Skin epidermis (tissue), 12 donors: ENCODE data around the gene KLHDC2.
"Not testable (repeated sequence)": the region's sequence is repeated elsewhere in the genome, so short reads cannot be mapped to it uniquely, and the experiment has no call there.

Experiments
- H3K27ac ChIP-seq, 21 experiments: fragments of 200-600 bp; sonication (generic) in 11 of 21; one replicate each; pipeline ENCODE4 v1.5.0; 2020; ENCODE audit warnings: mild to moderate bottlenecking in 3 of 21, inconsistent platforms in 2 of 21, moderate library complexity in 2 of 21
- H3K4me3 ChIP-seq, 7 experiments: fragments of 200-600 bp; sonication (generic) in 2 of 7; one replicate each; pipeline ENCODE4 v1.5.0; 2020; ENCODE audit warnings: inconsistent platforms in 2 of 7, mild to moderate bottlenecking in 2 of 7, moderate library complexity in 1 of 7

The KLHDC2 gene

GRCh38 chr14:49767571-49768300 is at the start of gene KLHDC2:
KLHDC2 (plus strand) TSS chr14:49768153; CDS start chr14:49768469, 316 bp downstream.
- Histone ChIP-seq H3K4me3 (peak within 1 kb of the TSS; percentile 78 to 99 (median 86)), H3K27ac (peak within 1 kb of the TSS; percentile 77 to 99 (median 97))

- Histone ChIP-seq H3K27ac (no peak overlapping the region), H3K4me3 (no peak overlapping the region)
Observed at GRCh38 chr14:49720744-49721143, 47.2 kb upstream of the KLHDC2 start.

- not testable (repeated sequence) for H3K27ac ChIP-seq
Observed at GRCh38 chr14:49721733-49722435, 46.1 kb upstream of the KLHDC2 start.

GRCh38 chr14:49727171-49727570 is 40.8 kb upstream of the KLHDC2 start:
- no peak overlapping the region for H3K4me3 ChIP-seq
- H3K27ac ChIP-seq, result no peak overlapping the region

More at GRCh38 chr14:49721733-49722435, 46.1 kb upstream of the KLHDC2 start:
- not testable (repeated sequence) for H3K4me3 ChIP-seq

- Histone ChIP-seq H3K27ac (no peak overlapping the region), H3K4me3 (no peak overlapping the region)
Observed at GRCh38 chr14:49732896-49733295, 35.1 kb upstream of the KLHDC2 start.

GRCh38 chr14:49733836-49734235 is 34.1 kb upstream of the KLHDC2 start:
- no peak overlapping the region for H3K27ac ChIP-seq
- no peak overlapping the region for H3K4me3 ChIP-seq

- H3K4me3 ChIP-seq, result not testable (repeated sequence)
Observed at GRCh38 chr14:49735669-49736068, 32.3 kb upstream of the KLHDC2 start.

GRCh38 chr14:49745191-49745590 is 22.8 kb upstream of the KLHDC2 start:
- Histone ChIP-seq H3K27ac (no peak overlapping the region), H3K4me3 (no peak overlapping the region)

More at GRCh38 chr14:49735669-49736068, 32.3 kb upstream of the KLHDC2 start:
- H3K27ac ChIP-seq, result not testable (repeated sequence)

- not testable (repeated sequence) for H3K4me3 ChIP-seq, H3K27ac ChIP-seq
Observed at GRCh38 chr14:49746476-49746875, 21.5 kb upstream of the KLHDC2 start.

GRCh38 chr14:49754570-49755097 is 13.3 kb upstream of the KLHDC2 start:
- H3K27ac ChIP-seq, result no peak overlapping the region

GRCh38 chr14:49755378-49755777 is 12.6 kb upstream of the KLHDC2 start:
- Histone ChIP-seq H3K27ac (no peak overlapping the region), H3K4me3 (no peak overlapping the region)

More at GRCh38 chr14:49754570-49755097, 13.3 kb upstream of the KLHDC2 start:
- no peak overlapping the region for H3K4me3 ChIP-seq

- Histone ChIP-seq H3K4me3 (no peak overlapping the region), H3K27ac (no peak overlapping the region)
Observed at GRCh38 chr14:49761839-49762551, 6.0 kb upstream of the KLHDC2 start.

GRCh38 chr14:49766839-49767238 is 1.1 kb upstream of the KLHDC2 start:
- Histone ChIP-seq H3K27ac (peak overlapping the region; percentile 63 to 99 (median 97)), H3K4me3 (peak overlapping the region; percentile 78 to 99 (median 86))

- Histone ChIP-seq H3K27ac (peak overlapping the region; percentile 63 to 99 (median 97)), H3K4me3 (peak overlapping the region; percentile 78 to 99 (median 86))
Observed at GRCh38 chr14:49767270-49767570, 733 bp upstream of the KLHDC2 start.

GRCh38 chr14:49768301-49769121 is 558 bp downstream of the KLHDC2 start:
- Histone ChIP-seq H3K27ac (peak overlapping the region; percentile 77 to 99 (median 97)), H3K4me3 (peak overlapping the region; percentile 78 to 99 (median 86))

GRCh38 chr14:49769171-49769570 is 1.2 kb downstream of the KLHDC2 start:
- Histone ChIP-seq H3K4me3 (peak overlapping the region; percentile 78 to 99 (median 86)), H3K27ac (peak overlapping the region in 19 of 21 experiments; percentile 91 to 99 (median 98))

GRCh38 chr14:49769581-49770211 is 1.7 kb downstream of the KLHDC2 start:
- Histone ChIP-seq H3K27ac (peak overlapping the region in 11 of 21 experiments; percentile 9 to 99 (median 97)), H3K4me3 (peak overlapping the region in 5 of 7 experiments; percentile 78 to 99 (median 95))

GRCh38 chr14:49770212-49770817 is 2.4 kb downstream of the KLHDC2 start:
- peak overlapping the region in 1 of 7 experiments; percentile 99 for H3K4me3 ChIP-seq
- peak overlapping the region in 6 of 21 experiments; percentile 9 to 98 (median 95) for H3K27ac ChIP-seq
